HEK293 (cell line): ENCODE results near the gene CACNG4.
"Not testable (repeated sequence)": the region's sequence is repeated elsewhere in the genome, so short reads cannot be mapped to it uniquely, and the experiment has no call there.

Experiments used
- CTCF ChIA-PET: fragments of 350-600 bp; formaldehyde crosslinking; extraction: SDS; loops from one replicate; lab custom pipeline; 2021; ENCODE audit warnings: antibody characterized with exemption; lab: Yijun Ruan, JAX
- POLR2A ChIA-PET: fragments of 300-600 bp; formaldehyde crosslinking; extraction: SDS; loops from one replicate; lab custom pipeline; 2020; ENCODE audit warnings: antibody characterized with exemption, inconsistent platforms; lab: Yijun Ruan, JAX
- H3K27ac ChIP-seq: fragments of 200-500 bp; sonication (Bioruptor generic); 2 replicates; pipeline ENCODE4 v1.5.1; 2014; ENCODE audit warnings: low read depth, low read length, control low read depth, inconsistent platforms; ENCODE audit errors: extremely low read depth
- H3K36me3 ChIP-seq, 2 experiments: fragments of 200-500 bp in 1 of 2; sonication (Bioruptor generic) in 1 of 2; 1 replicate in 1 of 2; 2 replicates in 1 of 2; pipeline ENCODE4 v1.5.1; 2014 to 2017; ENCODE audit warnings: inconsistent platforms in 2 of 2, low read length in 2 of 2; ENCODE audit not compliant: control insufficient read depth in 2 of 2, insufficient read depth in 1 of 2
- H3K4me1 ChIP-seq: fragments of 200-500 bp; sonication (Bioruptor generic); 2 replicates; pipeline ENCODE4 v1.5.1; 2014; ENCODE audit warnings: mild to moderate bottlenecking, low read length, inconsistent platforms; ENCODE audit not compliant: control insufficient read depth, insufficient read depth
- H3K4me3 ChIP-seq: 2 replicates; pipeline ENCODE4 v1.5.1; 2011; ENCODE audit warnings: low read depth, mild to moderate bottlenecking, control low read depth, low read length, moderate library complexity
- H3K9me3 ChIP-seq: fragments of 200-500 bp; sonication (Bioruptor generic); 2 replicates; pipeline ENCODE4 v1.5.1; 2014; ENCODE audit warnings: low read depth, low read length, inconsistent platforms; ENCODE audit not compliant: control insufficient read depth, insufficient read depth
- KLF9 ChIP-seq: fragments of 450-650 bp; formaldehyde crosslinking; IDR thresholded peaks from 2 replicates; pipeline ENCODE4 v1.5.1; 2016; ENCODE audit warnings: missing biosample characterization, missing genetic modification characterization, low read depth
- ZBTB7A ChIP-seq: fragments of 450-650 bp; formaldehyde crosslinking; IDR thresholded peaks from 2 replicates; pipeline ENCODE4 v1.5.1; 2016; ENCODE audit warnings: low read depth, missing biosample characterization, missing genetic modification characterization
- ZNF560 ChIP-seq: fragments of 450-650 bp; formaldehyde crosslinking; IDR thresholded peaks from 2 replicates; pipeline ENCODE4 v1.5.1; 2017; ENCODE audit warnings: missing biosample characterization, missing genetic modification characterization, borderline replicate concordance
- ZNF629 ChIP-seq: fragments of 450-650 bp; formaldehyde crosslinking; IDR thresholded peaks from 2 replicates; pipeline ENCODE4 v1.5.1; 2017; ENCODE audit warnings: missing biosample characterization, missing genetic modification characterization
- ZNF768 ChIP-seq: fragments of 450-650 bp; formaldehyde crosslinking; IDR thresholded peaks from 2 replicates; pipeline ENCODE4 v1.5.1; 2018; ENCODE audit warnings: missing biosample characterization, mild to moderate bottlenecking, missing genetic modification characterization
- TF ChIP-seq, protein P1 (sequence below): fragments of 450-650 bp; formaldehyde crosslinking; IDR thresholded peaks from 2 replicates; pipeline ENCODE4 v1.5.1; 2016; ENCODE audit warnings: missing biosample characterization, missing genetic modification characterization
- TF ChIP-seq, protein P2 (sequence below): fragments of 450-650 bp; formaldehyde crosslinking; IDR thresholded peaks from 2 replicates; pipeline ENCODE4; 2016; ENCODE audit warnings: missing biosample characterization, missing genetic modification characterization
- TF ChIP-seq, protein P3 (sequence below): fragments of 450-650 bp; formaldehyde crosslinking; IDR thresholded peaks from 2 replicates; pipeline ENCODE4 v1.5.1; 2016; ENCODE audit warnings: missing biosample characterization, missing genetic modification characterization
- TF ChIP-seq, protein P4 (sequence below): fragments of 450-650 bp; formaldehyde crosslinking; IDR thresholded peaks from 2 replicates; pipeline ENCODE4 v1.5.1; 2016; ENCODE audit warnings: missing biosample characterization, missing genetic modification characterization, borderline replicate concordance
- TF ChIP-seq, protein P5 (sequence below): fragments of 450-650 bp; formaldehyde crosslinking; IDR thresholded peaks from 2 replicates; pipeline ENCODE4 v1.5.1; 2016; ENCODE audit warnings: missing biosample characterization, missing genetic modification characterization
- TF ChIP-seq, protein P6 (sequence below): fragments of 450-650 bp; formaldehyde crosslinking; IDR thresholded peaks from 2 replicates; pipeline ENCODE4 v1.5.1; 2016; ENCODE audit warnings: missing biosample characterization, missing genetic modification characterization

Gene CACNG4

DNA sequence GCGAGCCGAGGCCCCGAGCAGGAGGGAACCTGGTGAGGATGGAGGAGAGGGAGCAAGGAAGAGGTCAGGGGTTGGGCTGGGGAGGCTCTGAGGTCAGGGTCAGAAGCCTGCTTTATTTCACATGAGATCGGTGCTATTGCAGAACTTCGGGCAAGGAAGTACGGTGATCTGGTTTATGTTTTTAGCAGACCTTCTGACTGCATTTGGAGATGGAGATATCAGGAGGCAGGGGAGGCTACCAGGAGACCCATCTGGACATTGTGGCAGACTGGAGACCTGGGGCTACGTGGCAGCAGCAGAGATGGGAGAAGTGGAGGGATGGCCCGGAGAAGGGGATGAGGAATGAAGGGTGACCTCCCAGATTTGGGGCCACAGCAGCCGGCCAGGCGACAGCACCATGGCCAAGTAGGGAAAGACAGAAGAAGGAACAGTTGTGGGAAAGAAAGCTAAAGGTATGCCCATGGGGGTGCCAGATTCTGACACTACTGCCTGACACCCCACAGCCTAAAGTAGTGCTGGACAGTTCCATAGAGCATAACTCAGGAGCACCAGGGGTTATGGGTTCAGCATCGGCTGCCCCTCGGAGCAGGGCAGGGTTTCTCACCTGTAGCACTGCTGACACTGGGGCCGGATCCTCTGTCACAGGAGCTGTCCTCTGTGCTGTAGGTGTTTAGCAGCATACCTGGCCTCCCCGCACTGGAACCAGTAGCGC lies 7.4 kb downstream of the CACNG4 start:
- Histone ChIP-seq H3K4me3 (no peak overlapping the region), H3K36me3 (no peaks in the 10 kb centered on the region), H3K9me3 (no peaks in the 10 kb centered on the region)
- POLR2A ChIA-PET = no interaction called here
- no peak for TF ChIP-seq ZNF560 (tag by site-specific recombination)
- TF ChIP-seq, protein P1, sequence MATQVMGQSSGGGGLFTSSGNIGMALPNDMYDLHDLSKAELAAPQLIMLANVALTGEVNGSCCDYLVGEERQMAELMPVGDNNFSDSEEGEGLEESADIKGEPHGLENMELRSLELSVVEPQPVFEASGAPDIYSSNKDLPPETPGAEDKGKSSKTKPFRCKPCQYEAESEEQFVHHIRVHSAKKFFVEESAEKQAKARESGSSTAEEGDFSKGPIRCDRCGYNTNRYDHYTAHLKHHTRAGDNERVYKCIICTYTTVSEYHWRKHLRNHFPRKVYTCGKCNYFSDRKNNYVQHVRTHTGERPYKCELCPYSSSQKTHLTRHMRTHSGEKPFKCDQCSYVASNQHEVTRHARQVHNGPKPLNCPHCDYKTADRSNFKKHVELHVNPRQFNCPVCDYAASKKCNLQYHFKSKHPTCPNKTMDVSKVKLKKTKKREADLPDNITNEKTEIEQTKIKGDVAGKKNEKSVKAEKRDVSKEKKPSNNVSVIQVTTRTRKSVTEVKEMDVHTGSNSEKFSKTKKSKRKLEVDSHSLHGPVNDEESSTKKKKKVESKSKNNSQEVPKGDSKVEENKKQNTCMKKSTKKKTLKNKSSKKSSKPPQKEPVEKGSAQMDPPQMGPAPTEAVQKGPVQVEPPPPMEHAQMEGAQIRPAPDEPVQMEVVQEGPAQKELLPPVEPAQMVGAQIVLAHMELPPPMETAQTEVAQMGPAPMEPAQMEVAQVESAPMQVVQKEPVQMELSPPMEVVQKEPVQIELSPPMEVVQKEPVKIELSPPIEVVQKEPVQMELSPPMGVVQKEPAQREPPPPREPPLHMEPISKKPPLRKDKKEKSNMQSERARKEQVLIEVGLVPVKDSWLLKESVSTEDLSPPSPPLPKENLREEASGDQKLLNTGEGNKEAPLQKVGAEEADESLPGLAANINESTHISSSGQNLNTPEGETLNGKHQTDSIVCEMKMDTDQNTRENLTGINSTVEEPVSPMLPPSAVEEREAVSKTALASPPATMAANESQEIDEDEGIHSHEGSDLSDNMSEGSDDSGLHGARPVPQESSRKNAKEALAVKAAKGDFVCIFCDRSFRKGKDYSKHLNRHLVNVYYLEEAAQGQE (tag by site-specific recombination) = peak; percentile 82
- TF ChIP-seq, all 188 proteins: peak for 1
- Histone ChIP-seq H3K4me1 (no peaks in the 10 kb centered on the region), H3K27ac (no peak overlapping the region)
- CTCF ChIA-PET = interaction anchor here (0.6 to 1.2 kb wide), 4 partner anchors 31 to 657 kb away, joined by 3 to 5 read pairs (median 3); no protein-coding TSS in a partner anchor

DNA sequence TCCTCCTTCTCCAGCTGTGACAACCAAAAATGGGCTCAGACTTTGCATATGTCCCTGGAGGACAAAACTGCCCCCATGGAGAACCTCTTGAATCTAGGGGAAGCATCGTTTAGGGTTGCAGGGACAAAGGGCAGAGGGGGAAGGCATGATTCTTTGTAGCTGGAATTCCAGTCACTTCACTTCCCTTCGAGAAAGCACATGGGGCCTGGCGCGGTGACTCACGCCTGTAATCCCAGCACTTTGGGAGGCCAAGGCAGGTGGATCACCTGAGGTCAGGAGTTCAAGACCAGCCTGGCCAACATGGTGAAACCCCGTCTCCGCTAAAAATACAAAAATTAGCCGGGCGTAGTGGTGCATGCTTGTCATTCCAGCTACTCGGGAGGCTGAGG lies 7.9 kb downstream of the CACNG4 start:
- H3K4me3 ChIP-seq, H3K4me1 ChIP-seq, H3K9me3 ChIP-seq, H3K27ac ChIP-seq, H3K36me3 ChIP-seq, POLR2A ChIA-PET: not testable (repeated sequence)
- CTCF ChIA-PET = interaction anchor here (0.6 to 1.2 kb wide), 3 partner anchors 30 to 403 kb away, joined by 3 to 5 read pairs (median 3); no protein-coding TSS in a partner anchor

DNA sequence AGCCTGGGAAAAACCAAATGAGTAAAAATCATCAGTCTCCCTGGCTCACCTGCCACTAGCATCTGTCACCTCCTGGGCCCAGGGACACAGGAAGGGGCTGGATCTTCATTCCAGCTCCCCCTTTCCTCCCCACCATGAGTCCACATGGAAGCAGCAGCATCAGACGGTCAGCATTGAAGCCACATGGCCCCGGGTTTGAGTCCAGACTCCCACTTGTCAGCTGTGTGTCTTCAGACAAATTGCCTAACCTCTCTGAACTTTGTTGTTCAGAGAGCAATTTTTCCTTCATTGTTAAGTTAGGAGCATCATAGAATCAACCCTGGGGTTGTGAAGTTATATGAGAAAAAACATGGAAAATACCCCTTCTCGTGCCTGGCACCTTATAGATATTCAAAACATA lies 10.7 kb downstream of the CACNG4 start:
- no peaks in the 10 kb centered on the region for H3K4me1 ChIP-seq
- no peak overlapping the region for H3K4me3 ChIP-seq
- CTCF ChIA-PET = interaction anchor here (0.7 to 2.6 kb wide), 12 partner anchors 59 to 260 kb away, joined by 3 to 13 read pairs (median 4); no protein-coding TSS in a partner anchor
- POLR2A ChIA-PET = no interaction called here
- H3K36me3 ChIP-seq = no peaks in the 10 kb centered on the region
- TF ChIP-seq, protein P2, sequence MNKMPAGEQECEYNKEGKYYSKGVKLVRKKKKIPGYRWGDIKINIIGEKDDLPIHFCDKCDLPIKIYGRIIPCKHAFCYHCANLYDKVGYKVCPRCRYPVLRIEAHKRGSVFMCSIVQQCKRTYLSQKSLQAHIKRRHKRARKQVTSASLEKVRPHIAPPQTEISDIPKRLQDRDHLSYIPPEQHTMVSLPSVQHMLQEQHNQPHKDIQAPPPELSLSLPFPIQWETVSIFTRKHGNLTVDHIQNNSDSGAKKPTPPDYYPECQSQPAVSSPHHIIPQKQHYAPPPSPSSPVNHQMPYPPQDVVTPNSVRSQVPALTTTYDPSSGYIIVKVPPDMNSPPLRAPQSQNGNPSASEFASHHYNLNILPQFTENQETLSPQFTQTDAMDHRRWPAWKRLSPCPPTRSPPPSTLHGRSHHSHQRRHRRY (tag by site-specific recombination) = no peak
- 0 out of 2 replicates have a peak, but pooled peaks have one; percentile 72 for TF ChIP-seq ZNF768 (tag by site-specific recombination)
- TF ChIP-seq, protein P3, sequence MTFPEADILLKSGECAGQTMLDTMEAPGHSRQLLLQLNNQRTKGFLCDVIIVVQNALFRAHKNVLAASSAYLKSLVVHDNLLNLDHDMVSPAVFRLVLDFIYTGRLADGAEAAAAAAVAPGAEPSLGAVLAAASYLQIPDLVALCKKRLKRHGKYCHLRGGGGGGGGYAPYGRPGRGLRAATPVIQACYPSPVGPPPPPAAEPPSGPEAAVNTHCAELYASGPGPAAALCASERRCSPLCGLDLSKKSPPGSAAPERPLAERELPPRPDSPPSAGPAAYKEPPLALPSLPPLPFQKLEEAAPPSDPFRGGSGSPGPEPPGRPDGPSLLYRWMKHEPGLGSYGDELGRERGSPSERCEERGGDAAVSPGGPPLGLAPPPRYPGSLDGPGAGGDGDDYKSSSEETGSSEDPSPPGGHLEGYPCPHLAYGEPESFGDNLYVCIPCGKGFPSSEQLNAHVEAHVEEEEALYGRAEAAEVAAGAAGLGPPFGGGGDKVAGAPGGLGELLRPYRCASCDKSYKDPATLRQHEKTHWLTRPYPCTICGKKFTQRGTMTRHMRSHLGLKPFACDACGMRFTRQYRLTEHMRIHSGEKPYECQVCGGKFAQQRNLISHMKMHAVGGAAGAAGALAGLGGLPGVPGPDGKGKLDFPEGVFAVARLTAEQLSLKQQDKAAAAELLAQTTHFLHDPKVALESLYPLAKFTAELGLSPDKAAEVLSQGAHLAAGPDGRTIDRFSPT (tag by site-specific recombination) = no peak
- no peak overlapping the region for H3K27ac ChIP-seq
- H3K9me3 ChIP-seq = no peaks in the 10 kb centered on the region

DNA sequence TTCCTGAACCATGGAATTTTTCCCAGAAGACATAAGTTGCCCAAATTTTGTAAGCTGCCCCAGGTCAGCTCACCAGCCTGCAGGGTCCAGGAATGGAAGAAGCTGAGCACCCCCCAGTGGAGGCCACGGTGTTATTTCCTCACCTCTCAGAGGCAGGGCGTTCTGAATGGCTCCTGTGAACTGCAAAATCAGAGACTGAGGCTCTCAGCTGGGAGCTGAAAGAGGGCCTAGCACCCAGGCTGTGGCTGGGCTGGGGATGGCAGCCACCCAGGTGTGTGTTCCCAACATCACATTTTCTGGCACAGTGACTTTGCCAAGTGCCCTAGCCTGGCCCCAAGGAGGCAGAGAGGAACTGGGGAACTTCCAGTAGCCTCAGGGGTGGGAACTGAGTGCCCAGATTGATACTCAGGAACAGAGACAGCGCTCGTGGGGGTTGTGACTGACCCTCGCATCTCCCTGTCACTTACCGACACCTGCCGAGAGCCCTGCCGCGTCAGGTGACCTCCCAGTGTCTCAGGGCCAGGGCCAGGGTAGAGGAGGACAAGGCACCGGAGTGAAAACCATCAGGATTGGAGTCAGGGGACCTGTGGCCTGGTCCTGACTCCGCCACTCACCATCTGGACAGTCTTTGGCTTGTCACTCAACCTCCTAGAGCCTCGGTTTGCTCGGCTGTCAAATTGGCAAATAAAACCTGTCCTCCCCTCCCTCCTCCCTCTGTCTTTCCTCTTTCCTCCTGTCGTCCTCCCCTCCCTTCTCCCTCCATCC lies 11.3 kb downstream of the CACNG4 start:
- POLR2A ChIA-PET = no interaction called here
- H3K27ac ChIP-seq = no peak overlapping the region
- no peak overlapping the region for H3K4me3 ChIP-seq
- H3K4me1 ChIP-seq = no peaks in the 10 kb centered on the region
- no peaks in the 10 kb centered on the region for H3K9me3 ChIP-seq
- CTCF ChIA-PET = interaction anchor here (0.5 to 2.6 kb wide), 13 partner anchors 59 to 304 kb away, joined by 3 to 13 read pairs (median 4); no protein-coding TSS in a partner anchor
- no peaks in the 10 kb centered on the region for H3K36me3 ChIP-seq
- TF ChIP-seq, protein P4, sequence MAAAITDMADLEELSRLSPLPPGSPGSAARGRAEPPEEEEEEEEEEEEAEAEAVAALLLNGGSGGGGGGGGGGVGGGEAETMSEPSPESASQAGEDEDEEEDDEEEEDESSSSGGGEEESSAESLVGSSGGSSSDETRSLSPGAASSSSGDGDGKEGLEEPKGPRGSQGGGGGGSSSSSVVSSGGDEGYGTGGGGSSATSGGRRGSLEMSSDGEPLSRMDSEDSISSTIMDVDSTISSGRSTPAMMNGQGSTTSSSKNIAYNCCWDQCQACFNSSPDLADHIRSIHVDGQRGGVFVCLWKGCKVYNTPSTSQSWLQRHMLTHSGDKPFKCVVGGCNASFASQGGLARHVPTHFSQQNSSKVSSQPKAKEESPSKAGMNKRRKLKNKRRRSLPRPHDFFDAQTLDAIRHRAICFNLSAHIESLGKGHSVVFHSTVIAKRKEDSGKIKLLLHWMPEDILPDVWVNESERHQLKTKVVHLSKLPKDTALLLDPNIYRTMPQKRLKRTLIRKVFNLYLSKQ (tag by site-specific recombination) = no peak
- TF ChIP-seq, protein P5, sequence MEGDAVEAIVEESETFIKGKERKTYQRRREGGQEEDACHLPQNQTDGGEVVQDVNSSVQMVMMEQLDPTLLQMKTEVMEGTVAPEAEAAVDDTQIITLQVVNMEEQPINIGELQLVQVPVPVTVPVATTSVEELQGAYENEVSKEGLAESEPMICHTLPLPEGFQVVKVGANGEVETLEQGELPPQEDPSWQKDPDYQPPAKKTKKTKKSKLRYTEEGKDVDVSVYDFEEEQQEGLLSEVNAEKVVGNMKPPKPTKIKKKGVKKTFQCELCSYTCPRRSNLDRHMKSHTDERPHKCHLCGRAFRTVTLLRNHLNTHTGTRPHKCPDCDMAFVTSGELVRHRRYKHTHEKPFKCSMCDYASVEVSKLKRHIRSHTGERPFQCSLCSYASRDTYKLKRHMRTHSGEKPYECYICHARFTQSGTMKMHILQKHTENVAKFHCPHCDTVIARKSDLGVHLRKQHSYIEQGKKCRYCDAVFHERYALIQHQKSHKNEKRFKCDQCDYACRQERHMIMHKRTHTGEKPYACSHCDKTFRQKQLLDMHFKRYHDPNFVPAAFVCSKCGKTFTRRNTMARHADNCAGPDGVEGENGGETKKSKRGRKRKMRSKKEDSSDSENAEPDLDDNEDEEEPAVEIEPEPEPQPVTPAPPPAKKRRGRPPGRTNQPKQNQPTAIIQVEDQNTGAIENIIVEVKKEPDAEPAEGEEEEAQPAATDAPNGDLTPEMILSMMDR (tag by site-specific recombination) = 0 out of 2 replicates have a peak, but pooled peaks have one; percentile 32
- no peak for TF ChIP-seq ZNF629 (tag by site-specific recombination)
- TF ChIP-seq KLF9 (tag by site-specific recombination) = 0 out of 2 replicates have a peak, but pooled peaks have one; percentile 11
- TF ChIP-seq ZBTB7A (tag by site-specific recombination) = no peak
- TF ChIP-seq, protein P6, sequence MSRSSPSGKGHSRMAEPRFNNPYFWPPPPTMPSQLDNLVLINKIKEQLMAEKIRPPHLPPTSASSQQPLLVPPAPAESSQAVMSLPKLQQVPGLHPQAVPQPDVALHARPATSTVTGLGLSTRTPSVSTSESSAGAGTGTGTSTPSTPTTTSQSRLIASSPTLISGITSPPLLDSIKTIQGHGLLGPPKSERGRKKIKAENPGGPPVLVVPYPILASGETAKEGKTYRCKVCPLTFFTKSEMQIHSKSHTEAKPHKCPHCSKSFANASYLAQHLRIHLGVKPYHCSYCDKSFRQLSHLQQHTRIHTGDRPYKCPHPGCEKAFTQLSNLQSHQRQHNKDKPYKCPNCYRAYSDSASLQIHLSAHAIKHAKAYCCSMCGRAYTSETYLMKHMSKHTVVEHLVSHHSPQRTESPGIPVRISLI (tag by site-specific recombination) = no peak
